ENCODE results near the gene MANSC4.

MANSC4 gene

DNA sequence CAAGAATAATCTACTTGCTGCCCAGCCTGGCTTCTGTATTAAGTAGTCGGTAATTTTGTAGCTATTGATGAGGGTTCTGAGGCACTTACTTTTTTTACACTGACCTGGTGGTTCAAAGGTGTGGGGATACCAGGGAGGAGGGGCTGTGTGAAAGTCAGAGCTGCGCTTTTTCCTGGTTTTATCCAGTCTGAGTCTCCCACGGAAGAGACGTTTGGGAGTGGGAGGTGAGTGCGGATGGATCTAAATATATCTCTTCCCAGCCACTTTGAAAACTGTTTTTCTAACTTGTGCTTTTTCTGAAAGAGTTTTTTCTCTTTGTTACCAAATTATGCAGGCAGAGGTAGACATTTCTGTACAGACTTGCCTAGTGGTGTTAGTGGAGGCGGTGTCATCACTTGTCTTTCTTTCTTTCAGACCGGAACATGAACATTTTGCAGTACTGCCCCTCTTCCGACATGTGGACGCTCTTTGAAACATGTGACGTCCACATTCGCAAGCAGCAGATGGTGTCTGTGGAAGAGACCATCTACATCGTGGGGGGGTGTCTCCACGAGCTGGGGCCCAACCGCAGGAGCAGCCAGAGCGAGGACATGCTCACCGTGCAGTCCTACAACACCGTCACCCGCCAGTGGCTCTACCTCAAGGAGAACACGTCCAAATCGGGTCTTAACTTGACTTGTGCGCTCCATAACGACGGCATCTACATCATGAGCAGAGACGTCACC, 17.4 kb upstream of the MANSC4 start:
- DNase-seq, result no peak

DNA sequence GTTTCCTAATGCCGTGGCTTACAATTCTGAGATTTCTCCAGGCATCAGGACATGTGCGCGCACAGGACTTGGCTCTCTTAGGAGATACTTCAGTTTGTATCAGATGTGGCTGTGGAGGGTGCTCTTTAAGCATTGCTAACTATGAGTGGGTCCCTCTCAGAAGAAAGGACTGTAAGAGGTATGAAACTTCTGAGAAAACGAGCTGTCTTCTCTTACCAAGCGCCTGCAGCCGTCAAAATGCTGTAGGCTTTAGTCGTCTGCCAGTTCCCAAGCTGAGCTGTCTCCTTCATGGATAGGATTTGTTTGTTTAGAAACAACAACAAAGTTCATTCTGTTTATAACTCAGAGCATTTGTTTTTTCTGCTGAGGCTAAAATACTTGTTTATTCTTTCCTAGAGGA, 16.1 kb upstream of the MANSC4 start:
- no peak for DNase-seq

DNA sequence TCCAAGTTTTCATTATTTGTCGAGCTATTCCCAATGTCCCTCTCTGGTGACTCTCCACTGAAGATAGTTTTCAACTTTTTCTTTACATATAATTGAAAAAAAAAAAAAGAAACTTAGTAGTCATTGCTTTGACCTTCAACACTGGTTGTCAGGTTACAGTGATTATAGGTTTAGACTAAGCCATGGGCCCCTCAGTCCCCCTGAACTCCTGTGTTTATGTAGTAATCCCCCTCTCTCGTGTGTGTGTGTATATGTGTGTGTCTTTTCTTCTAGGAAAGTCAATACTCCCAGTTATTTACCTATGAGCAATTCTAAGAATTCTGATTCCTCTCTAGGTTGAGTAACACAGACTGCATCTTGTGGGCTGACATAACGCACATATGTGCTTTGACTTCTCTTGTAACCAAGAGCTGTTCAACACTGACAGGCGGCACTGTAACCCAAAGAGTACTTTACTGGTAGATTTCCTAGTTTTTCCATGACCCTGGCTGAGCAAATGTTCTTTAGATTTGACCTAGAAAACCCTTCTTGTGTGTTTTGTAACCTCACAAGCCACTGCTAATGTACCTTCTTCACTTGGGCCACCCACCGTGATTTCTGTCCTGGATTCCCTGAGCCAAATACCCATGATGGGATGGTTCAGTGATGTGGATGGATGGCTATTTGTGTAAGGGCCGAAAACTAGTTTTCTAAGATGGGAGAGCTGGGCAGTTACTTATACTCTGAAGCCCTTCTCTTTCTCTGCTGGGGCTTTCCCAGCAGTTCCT, 15.0 kb upstream of the MANSC4 start:
- DNase-seq, result no peak

DNA sequence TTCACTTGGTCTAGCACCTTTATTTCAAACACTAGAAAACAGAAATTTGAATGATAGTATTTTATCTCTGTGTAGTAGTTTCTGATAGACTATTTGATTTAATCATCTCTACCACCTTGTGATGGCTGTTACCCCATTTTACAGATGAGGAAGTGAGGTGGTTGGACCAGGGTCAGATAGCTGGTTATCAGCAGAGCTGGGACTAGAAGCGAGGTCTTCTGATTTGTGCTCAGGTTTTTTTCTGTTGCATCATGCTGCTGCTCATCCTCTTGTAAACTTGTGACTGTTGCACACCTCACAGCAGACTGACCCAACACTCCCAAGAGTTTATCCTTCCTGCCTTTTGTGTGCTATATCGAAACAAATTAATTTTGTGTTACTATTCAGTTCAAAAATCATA, 10.1 kb upstream of the MANSC4 start:
- no peak for DNase-seq

DNA sequence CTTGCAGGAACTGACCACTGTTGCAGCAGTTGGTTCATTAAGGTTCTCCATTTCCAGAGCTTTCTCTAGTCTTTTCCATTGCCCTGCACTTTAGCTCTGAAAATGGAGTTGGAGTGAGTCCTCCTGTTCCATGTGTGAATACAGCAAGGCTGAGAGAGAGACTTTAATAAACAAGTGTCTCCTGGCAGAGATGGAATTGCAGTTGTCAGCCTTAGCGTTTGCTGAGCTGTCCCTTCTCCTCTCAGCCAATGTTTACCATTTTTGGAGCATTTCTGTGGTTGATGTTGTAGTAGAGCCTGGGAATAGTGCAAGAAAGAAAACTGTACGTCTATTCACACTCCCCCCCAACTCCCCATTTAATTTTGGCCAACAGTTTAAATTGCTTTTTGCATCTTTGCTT, 7.5 kb upstream of the MANSC4 start:
- no peak for DNase-seq

DNA sequence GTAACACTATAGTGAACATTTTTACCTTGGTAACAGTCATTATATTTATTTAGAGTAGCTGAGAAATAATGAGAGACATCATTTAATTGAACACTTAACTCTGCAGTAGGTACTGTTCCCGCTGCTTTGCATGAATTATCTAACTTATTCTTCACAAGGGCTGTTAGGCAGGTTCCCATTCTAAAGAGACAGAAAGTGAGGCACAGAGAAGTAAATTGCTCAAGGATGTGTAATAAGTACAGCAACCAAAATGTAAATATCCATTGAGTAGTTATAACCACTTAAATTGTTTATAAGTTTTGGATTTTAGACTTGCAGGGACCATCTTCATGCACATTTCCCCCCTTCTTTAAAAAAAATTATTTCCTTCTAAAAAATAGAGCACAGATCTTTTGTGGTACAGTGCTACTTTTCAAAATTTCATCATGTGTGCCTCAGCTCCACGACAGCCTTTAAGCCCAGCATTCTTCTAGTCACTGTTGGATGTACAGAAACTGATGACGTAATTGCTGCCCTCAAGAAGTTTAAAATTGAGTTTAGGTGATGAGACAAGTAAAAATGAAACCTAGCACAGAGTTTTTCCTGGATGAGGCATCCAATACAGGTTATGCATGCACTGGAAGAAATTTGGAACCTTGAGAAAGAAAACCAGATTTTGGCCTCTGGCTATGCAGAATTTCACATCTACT, 6.0 kb upstream of the MANSC4 start:
- DNase-seq, result no peak

DNA sequence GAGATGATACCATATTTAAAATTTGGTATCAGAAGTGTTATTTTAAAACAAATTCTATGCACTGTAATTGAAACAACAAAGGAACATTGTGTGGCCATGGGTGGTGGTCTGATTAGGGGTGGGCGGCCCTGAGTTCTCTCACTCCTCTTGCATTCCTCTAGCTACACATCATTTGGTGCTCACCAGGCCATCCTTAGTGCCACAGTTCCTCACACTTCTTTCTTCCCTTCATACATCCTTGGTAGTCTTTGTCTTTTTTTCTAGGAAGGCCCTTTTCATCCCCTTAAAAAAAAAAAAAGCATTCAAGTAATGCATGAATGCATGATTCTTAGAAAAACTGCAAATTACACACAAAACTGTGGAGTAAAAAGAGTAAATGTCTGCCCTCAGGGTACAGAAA, 2.4 kb upstream of the MANSC4 start:
- DNase-seq, result no peak

DNA sequence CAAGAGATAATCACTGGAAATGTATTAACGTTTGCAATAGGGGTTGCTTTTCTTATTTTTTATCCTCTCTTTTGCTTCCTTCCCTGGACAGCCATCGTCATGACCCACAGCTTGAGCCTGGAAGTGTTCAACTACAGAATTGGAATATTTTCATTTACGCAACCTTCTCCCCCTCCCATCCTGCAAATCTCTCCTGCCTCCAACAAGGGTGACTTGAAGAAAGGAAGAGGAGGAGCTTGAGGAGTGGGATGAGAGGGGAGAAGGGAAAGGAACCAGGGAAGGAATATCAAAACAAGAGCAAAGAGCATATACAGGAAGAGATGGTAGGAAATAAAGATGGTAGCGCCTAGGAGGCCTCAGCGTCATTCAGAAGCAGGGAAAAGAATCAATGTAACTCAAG, 1.6 kb upstream of the MANSC4 start:
- DNase-seq, result no peak

DNA sequence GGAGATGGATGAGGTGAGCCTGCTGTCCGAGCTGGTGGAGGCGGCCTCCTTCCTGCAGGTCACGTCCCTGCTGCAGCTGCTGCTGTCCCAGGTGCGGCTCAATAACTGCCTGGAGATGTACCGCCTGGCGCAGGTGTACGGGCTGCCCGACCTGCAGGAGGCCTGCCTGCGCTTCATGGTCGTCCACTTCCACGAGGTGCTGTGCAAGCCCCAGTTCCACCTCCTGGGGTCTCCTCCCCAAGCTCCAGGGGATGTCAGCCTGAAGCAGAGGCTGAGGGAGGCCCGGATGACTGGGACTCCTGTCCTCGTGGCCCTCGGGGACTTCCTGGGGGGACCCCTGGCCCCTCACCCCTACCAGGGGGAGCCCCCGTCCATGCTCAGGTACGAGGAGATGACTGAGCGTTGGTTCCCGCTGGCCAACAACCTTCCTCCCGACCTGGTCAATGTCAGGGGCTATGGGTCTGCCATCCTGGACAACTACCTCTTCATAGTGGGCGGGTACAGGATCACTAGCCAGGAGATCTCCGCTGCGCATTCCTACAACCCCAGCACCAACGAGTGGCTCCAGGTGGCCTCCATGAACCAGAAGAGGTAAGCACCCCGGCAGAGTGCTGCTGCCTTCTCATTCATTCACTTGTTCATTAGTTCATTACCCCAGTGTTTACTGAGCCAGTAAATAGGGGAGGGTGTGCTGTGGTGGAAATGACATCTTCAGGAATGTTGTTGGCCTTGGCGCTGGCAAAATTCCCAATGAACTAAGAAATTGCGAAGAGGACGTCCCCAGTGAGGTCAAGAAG, 774 bp upstream of the MANSC4 start:
- DNase-seq, result peak; percentile 8

DNA sequence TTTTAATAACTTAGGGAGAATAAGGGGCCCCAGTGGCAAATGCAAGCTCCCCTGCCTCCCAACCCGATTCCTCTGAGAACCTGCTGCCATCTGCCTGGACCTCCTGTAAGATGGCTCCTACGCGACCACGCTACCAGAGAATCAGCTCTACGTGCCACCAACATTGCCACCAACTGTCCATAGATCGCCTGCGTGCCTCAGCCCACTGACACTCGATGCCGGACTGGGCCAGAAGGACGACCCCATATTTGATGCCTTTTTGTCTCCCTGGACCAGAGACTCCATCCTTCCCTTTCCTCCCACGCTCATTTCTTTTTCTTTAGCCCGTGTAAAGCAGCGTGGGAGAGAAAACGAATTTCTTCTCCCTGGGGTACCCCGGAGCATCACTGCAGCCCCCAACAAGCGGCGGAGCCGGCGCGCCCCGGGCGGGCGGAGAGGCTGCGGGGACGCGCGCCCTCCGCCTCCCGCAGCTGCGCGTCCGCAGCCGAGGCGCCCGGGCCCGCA, 568 bp downstream of the MANSC4 start:
- DNase-seq, result no peak

DNA sequence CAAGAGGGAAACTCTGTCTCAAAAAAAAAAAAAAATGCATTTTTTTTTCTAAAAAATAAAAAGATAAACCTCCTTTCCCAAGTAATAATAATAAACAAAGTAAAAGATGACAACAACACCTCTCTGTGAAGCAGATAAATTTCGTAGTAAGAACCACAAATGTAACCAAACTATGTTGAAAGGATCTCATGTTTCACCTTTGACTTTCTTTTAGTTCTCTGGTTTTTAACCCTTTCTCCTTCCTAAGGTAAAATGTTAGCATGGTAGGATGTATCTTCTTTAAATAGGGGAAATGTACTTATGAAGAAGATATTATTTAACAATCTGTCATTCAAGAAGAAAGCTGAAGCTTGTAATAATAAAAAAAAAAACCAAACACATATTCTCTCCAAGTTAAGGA, 1.8 kb downstream of the MANSC4 start:
- no peak for DNase-seq

DNA sequence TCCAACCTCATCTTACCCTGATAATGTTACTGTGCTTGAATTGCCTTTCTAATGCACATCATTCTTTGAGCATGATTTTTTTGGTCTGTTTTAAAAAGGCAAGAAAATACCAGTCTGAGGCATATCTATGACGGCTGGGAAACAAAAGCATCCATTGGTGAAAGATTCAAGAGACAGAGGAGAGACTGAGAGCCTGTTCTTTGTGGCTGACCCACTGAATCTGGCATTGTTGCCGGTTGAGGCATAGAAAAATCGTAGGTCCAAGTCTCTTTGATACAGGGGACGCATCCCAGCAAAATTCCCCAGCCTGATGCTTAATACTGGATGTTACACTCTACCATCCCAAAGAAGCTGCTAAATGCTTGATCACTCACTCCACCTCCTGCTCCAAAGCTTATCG, 2.9 kb downstream of the MANSC4 start:
- no peak for DNase-seq

DNA sequence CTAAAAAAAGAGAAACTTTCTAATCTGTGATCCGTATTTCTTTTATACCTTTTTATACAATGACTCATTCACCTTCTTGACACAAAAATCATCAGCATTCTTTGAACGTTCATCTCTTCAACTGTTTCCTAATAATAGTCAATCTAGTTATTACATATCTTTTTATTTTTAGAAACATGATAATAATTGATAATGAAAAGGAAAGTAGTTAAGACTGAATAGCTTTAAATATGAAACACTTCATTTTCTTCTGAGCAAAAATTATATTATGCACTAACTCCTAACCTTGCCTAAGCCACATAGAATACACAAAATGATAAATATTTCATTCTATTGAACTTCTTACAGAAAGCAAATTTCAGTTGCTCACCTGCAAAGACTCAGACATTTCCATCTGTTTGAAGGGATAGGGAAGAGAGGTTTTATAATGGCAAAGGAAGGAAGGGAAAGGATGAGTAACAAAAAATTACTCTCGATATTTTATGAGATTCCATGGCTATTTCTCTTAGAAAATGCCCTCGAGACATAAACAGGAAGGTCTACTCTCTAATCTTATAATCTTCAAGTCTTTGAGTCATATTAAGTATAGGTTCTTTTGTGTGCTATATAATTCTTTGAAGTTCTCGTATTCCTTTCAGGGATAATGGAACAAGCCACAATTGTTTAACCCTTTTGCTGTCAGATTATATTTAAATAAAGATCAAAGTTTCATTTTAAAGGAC, 7.5 kb downstream of the MANSC4 start:
- no peak for DNase-seq

DNA sequence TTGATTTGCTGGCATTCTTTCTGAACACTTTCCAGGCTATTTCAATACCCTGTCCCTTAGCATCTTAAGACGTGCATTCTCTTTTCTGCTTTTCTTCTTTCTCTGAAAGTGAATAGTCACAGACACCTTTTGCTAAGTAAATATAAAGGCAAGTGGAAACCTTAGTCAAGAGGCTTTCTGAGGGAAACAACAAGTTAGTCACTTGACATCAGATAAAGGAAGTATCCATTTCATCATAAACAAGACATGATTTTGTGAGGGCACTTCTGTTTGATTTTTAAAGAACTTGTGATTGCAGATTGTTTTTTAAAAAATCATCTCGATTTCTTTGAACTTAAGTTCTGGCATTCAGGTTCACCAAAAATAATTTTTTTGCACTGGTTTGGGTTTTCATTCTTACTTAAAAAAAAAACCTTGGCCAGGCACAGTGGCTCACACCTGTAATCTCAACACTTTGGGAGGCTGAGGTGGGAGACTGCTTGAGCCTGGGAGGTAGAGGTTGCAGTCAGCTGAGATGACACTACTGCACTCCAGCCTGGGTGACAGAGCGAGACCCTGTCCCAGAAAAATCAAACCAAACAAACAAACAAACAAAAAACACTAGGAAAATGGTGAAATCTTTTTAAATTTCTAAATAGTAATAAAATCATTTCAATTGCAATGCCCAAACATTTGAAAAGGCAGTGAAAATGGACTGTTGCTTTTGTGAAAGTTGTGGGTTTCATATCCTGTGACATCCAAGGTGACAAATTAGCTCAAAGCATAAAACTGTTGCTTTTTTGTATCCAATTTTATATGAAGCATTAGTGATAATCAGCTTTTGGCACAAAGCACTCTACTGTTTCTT, 8.3 kb downstream of the MANSC4 start:
- no peak for DNase-seq

DNA sequence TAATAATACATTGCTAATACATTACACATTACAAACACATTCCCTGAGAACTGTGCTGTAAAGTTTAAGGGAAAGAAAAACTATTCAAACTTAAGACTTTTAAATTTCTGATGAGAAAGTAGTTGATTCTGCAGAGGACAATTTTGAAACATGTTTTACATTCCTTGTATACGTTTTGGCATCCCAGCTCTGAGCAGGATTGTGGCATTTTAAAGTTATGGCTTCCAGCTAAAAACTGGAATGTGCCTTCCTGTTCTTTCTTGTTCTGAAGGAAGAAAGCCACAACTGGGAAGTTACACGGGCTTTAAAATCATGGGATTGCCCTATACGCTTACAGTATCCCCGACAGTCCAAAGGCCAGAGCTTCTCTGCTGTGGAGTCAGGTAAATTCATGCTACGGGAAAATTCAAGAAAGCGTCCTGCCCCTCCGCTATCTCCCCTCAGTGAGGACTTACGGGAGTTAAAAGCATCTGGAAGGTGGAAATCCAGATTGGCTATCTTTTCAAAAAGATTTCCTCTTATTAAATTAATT, 10.8 kb downstream of the MANSC4 start:
- no peak for DNase-seq

DNA sequence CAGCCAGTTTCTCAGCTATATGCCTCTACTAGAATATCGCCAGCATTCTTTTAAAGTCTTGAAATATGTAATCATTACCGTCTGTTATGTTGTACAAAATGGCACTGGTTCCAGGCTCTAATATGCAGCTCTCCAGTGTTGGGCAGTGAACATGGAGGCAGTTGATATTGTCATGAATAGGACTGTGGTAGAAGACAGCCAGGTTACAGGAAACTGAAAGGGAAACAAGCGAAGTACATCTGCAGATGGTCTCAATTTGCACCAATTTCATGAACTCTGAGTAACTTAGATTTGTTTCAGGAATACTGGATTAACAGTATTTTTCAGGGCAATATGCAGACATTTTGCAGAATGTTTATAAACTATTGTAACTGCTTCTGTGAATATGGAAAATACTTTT, 13.4 kb downstream of the MANSC4 start:
- no peak for DNase-seq

DNA sequence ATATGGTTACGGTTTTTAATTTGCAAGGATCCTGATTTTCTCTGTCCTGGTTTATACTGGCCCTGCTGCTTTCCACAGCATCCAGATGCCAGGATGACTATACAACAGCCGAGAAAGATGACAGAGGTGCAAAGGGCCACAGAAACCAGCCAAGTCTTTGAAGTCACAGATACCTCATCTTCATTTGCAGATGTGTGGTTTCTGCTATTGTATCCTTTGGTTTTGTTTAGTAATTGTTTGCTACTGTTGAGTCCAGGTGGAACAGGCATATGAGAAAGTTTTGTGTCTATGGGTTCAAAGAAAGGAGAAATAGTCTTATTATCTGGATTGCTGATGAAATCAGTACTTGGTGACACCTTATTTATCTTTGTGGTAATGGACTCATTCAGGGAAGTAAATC, 17.3 kb downstream of the MANSC4 start:
- no peak for DNase-seq

DNA sequence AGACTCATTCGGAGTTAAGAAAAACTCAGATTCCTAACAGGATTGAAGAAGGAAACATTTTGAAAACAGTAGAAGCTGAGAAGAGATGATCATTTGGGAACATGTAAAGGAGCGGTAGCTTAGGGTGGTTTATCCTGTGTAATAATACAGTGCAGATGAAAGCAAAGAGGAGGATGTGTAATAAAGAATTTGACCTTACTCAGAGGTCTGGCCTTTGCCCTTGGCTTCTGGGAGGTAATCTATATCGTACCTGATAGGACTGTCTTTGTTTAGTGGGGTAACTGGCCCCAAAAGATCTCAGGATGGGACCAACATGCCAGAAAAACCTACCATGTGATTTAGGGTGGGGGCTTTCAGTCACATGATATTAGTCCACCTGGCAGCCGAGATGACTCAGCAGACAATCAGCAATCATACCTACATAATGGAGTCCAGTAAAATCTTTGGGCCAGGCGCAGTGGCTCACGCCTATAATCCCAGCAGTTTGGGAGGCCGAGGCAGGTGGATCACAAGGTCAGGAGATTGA, 23.3 kb downstream of the MANSC4 start:
- DNase-seq, result no peak

DNA sequence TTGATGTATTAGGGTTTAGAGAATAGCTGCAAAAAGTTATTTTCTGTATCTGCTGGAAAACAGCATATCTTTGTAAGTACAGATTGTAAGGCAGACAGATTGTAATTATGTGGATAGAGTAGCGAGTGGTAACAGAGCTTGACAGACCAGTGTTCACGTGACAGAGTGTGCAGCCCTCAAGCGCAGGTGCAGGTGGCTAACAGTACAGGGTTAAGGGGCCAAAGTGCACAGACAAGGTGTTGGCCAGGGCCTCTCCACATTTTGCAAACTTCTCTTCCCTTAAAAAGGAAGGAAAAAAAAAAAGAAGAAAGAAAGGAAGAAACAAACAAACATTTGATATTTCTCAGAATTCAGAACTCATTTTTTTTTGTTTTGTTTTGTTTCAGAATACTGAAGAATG, 25.2 kb downstream of the MANSC4 start:
- no peak for DNase-seq

DNA sequence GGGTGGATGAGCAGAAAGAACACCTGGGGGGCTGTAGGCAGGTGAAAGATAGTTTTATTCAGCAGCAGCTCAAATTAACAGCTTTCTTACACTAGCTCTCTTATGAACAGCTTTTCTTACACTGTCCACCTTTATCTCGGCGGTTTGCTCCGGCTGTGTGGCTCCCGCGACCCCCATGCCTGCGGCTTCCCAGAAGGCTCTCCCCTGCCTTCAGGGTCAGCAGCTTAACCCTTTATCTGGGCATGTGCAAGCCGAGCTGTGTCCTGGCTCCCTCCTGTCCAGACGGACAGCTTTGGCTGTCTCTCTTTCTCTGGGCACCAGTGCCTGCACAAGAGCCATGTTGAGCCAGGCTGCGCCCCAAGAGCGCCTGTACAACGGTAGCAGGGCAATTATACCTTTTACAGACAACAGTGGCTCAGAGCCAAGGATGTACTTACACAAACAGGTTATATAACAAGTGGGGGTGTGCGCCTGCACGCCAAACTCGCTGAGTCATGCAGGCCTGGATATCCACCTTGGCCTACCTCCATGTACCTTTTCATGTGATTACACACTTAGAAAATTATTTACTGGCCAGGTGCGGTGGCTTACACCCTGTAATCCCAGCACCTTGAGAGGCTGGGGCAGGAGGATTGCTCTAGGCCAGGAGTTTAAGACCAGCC, 28.5 kb downstream of the MANSC4 start:
- DNase-seq, result no peak

Data from T-helper 9 cell (primary cell).